GM18517 (cell line): ENCODE measurements around the gene SENP6.
"Not testable (repeated sequence)": the region's sequence is repeated elsewhere in the genome, so short reads cannot be mapped to it uniquely, and the experiment has no call there.

Source experiments
- ATAC-seq: cut with Tn5 transposase; IDR thresholded peaks from one replicate; pipeline ENCODE4 v1.9.1; 2021; ENCODE audit warnings: mild to moderate bottlenecking, moderate library complexity; ENCODE audit not compliant: unreplicated experiment

Gene SENP6

DNA sequence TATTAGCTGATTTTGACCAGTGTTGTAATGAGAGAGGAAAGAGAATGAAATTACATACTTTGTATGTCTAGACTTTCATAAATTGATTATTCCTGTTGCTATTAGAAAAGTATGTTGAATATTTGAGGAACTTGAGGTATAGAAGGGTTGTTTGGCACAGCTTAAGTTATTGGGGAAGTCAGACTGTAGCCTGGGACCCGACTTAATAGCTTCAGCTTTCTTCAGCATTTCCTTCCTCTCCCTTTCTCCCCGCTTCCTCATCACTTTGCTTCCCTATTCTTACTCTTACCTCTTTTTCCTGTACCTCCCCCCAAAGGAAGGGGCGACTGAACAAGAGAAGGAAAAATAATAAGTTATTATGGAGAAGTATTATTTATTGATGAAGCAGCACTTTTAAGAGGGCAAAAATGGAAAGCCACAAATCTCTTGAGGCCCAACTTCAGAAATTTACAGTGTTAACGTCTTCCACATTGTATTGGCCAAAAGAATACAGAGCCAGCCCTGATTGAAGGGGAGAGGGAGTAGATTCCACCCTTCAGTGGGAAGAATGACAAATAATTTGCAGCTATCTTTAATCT lies 7.4 kb downstream of the SENP6 start:
- ATAC-seq = no peak

DNA sequence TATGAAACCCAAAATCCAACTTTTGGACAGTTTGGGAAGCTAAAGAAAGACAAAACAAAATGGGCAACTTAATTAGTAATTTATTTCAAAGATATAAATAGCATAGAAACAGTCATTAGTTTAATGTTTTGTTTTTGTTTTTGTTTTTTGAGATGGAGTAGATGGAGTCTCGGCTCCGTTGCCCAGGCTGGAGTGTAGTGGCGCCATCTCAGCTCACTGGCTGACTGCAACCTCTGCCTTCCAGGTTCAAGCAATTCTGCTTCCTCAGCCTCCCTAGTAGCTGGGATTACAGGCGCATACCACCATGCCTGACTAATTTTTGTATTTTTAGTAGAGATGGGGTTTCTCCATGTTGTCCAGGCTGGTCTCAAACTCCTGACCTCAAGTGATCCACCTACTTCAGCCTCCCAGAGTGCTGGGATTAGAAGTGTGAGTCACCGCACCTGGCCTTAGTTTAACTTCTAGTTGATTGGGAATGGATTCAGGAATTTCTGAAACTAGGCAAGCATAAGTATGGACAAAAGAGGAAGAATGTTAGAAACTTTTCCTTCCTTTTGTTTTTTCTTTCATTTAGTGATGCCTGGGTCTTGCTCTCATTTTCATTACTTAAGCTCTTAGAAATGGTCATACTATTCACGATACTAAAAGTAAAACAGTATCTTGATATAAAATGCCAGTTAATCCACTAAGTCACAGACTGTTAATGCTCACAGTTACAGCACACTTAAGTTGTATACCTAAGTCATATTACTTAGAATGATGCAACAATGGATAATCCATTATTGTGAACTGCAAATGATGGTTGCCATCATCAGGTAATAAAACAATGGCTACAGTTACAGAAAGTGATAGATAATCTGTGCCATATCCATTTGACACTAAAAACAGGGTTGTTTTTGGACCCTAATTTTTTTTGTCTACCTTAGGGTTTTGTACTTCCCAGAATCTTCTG lies 8.2 kb downstream of the SENP6 start:
- no peak for ATAC-seq

DNA sequence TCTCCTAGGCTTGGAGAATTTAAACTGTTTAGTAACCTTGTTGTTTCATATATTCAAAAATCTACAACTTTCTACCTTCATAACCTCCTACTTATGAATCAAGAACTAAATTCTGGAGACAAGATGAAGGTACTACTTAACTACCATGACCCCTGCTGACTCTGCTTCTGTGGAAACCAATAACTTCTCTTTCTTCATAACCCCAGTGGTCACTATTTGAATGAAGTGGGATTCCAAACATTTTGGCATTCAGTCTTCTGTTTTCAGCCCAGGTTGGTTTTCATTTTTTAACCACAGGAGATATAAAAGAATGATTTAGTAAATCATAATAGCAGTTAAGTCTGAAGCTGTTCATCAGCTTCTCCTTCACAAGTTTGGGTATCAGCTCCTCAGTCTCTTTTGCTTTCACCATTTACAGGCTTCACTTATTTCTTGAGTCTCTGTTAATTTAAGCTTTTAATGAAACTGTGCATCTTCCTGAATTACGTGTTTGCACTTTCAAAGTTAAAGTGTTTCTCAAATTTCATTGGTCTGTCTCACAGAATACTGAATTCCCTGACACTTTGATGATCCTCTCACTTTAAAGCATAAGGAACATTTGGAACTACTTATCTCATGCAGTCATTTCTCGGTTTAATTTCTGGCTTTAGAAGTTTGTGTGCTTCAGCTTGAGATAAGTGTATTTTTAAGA lies 9.5 kb downstream of the SENP6 start:
- no peak for ATAC-seq

DNA sequence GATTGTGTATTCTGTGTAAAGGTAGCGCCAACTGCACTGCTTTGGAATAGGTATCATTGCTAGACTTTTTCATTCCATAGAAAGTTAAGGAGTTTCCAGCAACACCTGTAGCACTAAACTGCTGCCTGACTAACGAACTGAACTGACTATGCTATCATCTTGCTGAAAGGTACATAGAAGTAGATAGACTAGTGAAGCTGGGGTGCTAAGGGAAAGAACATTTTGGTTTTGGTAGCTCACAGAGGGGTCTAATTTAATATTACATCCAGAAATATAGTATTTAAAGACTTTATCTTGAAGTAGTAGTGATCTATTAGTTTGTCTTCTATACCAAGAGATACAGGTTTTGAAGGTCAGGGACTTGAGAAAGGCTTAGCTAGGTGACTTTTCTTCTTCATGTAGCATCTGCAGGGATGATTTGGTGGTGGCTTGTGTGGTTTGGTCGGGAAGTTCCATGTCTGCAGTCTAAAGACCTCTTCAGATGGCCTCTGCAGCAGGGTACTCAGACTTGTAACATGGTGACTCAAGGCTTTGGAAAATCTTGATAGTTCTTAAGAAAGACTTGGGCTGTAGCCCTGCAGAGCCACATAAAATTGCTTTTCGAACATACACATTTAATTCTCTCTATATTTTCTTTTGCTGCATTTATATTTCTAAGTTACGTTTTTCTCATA lies 10.2 kb downstream of the SENP6 start:
- no peak for ATAC-seq

- ATAC-seq = no peak
Observed at GRCh38 chr6:75612434-75612833, 10.8 kb downstream of the SENP6 start.

GRCh38 chr6:75613056-75613501 lies 11.4 kb downstream of the SENP6 start:
- ATAC-seq = no peak

DNA sequence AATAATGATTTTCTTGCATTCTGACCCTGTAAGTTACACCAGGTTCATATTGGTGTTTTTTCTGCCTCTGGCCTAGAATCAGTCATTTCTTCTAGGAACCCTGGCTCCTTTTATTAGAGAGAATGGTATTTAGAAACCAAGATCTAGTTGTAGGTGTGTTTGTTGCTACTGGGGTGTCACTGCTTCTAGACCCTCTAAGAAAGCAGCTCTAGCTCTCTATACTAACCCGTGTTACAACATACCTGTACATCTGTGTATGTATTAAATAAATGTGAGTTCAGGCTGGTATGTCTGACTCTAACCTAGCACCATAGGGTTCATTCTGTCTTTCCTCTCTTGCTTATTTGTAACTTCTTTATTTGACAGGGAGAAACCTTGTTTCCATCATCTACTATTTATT lies 16.8 kb downstream of the SENP6 start:
- ATAC-seq = no peak

DNA sequence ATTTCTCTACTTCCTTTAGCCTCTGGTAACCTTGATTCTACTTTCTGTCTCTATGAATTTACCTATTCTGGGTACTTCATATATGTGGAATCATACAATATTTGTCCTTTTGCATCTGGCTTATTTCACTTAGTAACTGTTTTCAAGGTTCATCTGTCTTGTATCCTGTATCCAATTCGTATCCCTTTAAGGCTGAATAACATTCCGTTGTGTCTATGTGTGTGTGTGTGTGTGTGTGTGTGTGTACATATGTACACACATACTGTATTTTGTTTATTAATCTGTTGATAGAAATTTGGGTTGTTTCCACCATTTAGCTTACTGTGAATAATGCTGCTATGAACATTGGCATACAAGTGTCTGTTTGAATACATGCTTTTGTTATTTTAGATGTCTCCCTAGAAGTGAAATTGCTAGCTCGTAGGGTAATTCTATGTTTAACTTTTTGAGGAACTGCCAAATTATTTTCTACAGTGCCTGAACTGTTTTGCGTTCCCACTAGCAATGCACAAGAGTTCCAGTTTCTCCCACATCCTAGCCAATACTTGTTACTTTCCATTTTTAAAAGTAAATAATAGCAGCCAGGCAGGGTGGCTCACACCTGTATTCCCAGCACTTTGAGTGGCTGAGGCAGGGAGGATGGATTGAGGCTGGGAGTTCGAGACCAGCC lies 17.7 kb downstream of the SENP6 start:
- ATAC-seq = no peak

DNA sequence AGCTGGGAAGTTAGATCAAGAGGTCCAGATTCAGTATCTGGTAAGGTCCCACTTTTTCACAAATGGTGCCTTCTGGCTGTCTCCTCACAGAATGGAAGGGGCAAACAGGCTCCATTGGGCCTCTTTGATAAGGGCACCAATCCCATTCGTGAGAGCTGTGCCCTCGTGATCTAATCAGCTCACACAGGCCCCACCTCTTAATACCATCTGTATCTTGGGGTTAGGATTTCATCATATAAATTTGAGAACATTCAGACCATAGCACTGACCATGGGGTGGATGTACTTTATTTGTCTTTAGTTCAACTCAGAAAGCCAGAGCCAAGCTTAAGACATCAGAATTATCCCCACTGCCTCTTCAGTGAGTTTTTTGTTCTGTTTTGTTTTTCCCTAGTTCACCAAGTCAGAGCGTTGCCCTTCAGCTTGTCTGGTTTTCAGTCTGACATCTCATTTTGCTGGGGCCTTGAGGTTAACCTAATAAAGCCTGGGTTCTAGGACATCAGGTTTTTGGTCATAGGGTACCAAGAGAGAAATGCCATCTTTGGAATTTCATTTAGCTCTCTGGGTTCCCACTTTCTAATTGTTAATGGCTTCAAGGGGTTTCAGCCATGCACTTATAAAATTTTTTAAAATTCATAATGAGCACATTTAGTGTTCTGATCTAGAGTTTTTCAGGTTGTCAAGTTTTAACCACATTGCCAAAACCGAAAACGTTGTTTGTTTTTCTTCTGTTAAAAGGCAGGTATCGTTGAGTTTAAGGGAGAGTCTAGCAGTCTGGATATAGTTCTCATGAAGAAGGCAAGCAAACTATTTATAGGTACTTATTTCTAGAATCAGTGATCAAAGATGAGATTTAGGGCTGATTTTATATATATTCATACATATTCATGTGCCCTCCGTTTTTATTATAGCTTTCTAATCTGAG lies 19.0 kb downstream of the SENP6 start:
- ATAC-seq = no peak

DNA sequence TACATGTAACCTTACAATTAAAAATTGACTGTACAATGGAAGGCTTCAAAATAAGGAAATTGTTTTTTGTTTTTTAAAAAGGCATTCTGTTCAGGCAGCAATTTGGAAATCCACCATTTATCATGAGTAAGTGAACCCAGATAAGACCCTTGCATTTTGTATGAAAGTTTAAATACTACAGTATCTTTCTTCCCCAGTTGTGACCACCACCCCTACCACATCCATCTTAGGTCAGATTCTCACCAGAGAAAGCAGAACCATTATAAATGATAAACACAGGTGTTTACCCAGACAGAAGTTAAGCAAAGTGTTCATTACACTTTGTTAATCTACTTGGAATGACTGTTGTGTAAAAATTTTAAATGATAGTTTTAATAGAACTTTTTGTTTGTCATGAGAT lies 20.2 kb downstream of the SENP6 start:
- no peak for ATAC-seq

GRCh38 chr6:75623491-75623890 lies 21.8 kb downstream of the SENP6 start:
- ATAC-seq = no peak

DNA sequence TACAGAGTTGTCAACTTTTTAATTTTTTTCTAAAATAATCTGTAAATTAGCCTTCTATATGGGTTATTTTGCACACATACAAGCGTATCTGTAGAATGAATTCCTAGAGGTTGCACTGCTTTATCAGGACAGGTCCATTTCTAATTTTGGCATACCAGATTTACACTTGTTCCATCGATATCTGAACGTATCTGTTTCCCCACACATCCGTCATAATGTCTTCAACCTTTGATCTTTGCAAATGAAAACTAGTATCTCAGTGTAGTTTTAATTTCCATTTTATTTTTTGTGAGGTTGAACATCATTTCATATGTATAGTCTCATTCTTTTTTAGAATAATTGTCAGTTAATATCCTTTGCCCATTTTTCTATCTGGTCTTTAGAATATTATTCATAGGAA lies 22.7 kb downstream of the SENP6 start:
- ATAC-seq = no peak

GRCh38 chr6:75624988-75625387 lies 23.3 kb downstream of the SENP6 start:
- no peak for ATAC-seq

- ATAC-seq = no peak
Observed at GRCh38 chr6:75626561-75626960, 24.9 kb downstream of the SENP6 start.

GRCh38 chr6:75627708-75628107 lies 26.0 kb downstream of the SENP6 start:
- not testable (repeated sequence) for ATAC-seq

DNA sequence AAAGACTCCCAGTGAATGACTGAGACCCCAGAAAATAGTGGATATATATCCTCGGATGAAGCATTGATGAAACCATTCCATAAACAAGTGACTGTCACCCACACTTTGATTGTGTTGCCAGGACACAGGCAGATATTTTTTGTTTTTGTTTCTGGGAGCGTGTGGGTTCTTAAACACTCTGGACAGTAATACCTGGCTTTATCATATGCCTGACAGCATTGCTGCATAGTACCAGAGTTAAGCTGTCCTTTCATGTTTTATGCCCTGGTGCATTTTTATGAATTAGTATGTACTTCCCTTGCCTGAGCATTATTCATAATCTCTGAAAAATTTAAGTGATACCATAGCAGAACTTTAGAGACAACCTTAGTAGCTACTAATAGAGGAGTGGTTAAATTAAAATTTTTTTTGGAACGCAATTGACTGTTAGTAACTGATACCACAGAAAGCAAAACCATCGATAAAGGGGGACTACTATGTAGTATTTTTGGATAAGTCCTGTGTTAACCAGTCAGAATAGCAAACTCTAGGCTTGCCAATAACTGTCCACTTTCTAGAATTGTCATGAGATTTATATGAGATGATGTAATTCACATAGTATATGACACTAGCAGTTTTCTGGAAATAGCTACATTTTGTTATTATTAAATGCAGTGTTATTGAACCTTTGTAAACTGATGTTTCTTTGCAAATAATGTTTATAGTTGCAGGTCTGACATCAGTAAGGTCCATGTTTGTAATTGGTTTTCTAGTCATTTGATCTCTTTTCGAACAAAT lies 30.4 kb downstream of the SENP6 start:
- ATAC-seq = no peak

GRCh38 chr6:75633045-75633444 lies 31.4 kb downstream of the SENP6 start:
- ATAC-seq = no peak

GRCh38 chr6:75642311-75642710 lies 40.6 kb downstream of the SENP6 start:
- no peak for ATAC-seq

DNA sequence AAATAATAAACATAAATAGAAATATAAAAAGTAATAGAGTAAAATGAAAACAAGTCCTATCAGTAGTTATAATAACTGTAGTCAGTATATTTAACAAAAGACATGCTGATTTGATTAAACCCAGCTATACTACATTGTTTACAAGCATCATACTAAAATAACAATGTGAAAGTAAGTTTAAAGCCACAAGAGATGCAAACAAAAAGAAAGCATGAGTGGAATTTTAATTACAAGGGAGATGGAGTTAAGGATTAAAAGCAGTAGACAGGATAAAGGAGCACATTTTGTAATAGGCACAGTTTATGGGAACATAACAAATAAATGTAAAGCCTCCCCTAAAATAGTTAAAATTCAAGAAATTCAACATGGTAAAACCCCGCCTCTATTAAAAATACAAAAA lies 41.5 kb downstream of the SENP6 start:
- no peak for ATAC-seq
